GM12865 (cell line): Measurements from ENCODE around the gene SRPK2.

Experiments
- DNase-seq: peaks from one replicate; pipeline ENCODE4 v3.0.0; 2010; ENCODE audit warnings: low read depth
- H3K4me3 ChIP-seq: 2 replicates; pipeline ENCODE4 v1.5.1; 2011; ENCODE audit warnings: mild to moderate bottlenecking, low read depth, low read length, control low read depth
- CTCF ChIP-seq: IDR thresholded peaks from 2 replicates; pipeline ENCODE4 v1.5.1; 2011; ENCODE audit warnings: low read length, control low read depth, low read depth, inconsistent platforms; ENCODE audit not compliant: insufficient read depth; ENCODE audit errors: missing control alignments

The SRPK2 gene

GRCh38 chr7:105278973-105279687 is 109.6 kb downstream of the SRPK2 start:
- H3K4me3 ChIP-seq = no peak overlapping the region
- DNase-seq = no peak
- no peak for TF ChIP-seq CTCF

- no peak for DNase-seq
- TF ChIP-seq CTCF = no peak
Observed at GRCh38 chr7:105278565-105278964, 110.2 kb downstream of the SRPK2 start.

DNA sequence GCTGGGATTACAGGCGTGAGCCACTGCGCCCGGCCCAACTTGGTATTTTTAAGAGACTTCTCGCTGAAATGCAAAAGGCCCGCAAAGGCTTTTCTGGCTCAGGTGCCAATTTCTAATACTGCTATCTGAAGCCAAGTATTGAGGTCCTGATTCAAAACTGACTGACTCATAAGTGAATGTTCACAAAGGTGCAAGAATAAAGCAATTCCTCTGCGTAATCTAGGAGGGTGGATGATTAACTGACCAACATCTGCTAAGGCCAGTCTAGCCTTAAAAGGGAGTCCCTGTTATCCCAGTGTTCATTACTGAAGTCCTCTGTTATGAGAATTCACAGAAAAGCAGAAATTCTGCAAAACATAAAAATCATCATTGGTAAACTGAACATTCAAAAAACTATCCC is 111.4 kb downstream of the SRPK2 start:
- no peak for TF ChIP-seq CTCF
- no peak for DNase-seq
- no peak overlapping the region for H3K4me3 ChIP-seq

More at GRCh38 chr7:105278565-105278964, 110.2 kb downstream of the SRPK2 start:
- H3K4me3 ChIP-seq = no peak overlapping the region

DNA sequence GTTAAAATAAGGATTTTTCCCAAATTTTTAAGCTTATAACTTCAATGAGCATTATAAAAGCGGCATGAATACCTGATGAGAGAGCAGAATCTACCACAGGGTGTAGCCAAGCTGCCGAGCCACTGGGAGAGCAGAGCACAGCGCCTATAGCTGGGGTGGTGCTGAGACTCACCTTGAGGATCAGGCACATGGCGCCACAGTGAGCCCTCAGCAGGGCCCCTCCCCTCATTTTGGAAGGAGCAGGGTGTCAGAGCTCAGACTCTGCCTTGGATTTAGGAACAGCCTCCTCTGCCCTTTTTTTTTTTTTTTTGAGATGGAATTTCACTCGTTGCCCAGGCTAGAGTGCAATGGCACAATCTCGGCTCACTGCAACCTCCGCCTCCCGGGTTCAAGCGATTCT is 118.6 kb downstream of the SRPK2 start:
- no peak for TF ChIP-seq CTCF
- no peak for DNase-seq
- H3K4me3 ChIP-seq = no peak overlapping the region

DNA sequence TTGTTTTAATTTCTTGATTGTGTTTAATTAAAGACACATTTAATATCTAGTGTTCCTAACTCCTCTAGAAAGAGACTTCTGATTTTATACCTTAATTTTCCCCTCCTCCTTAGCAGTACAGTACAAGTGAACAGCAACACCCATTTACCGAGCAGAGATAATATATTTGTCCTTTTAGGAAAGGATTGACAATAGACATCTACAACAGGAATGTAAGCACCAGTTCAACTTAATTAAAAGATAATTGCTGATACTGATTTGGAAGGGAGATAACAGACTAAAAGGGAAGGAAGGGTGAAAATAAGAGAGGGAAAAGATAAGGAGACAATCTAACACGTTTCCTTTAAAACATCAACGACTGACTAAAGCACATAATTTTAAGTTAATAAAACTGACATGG is 119.3 kb downstream of the SRPK2 start:
- peak overlapping the region; percentile 78 for H3K4me3 ChIP-seq
- TF ChIP-seq CTCF = no peak
- DNase-seq = no peak

GRCh38 chr7:105268511-105269392 is 120.0 kb downstream of the SRPK2 start:
- peak overlapping the region; percentile 78 for H3K4me3 ChIP-seq
- peak; percentile 52 for DNase-seq
- TF ChIP-seq CTCF = no peak
